Esophagus muscularis mucosa (tissue), 4 donors: Measurements from ENCODE around the gene KIAA1755.

Experiments
- EP300 ChIP-seq: sonication (generic); formaldehyde crosslinking; IDR thresholded peaks from one replicate; pipeline ENCODE4 v1.6.1; 2017; ENCODE audit warnings: antibody characterized with exemption
- POLR2A ChIP-seq: fragments of 450-650 bp; IDR thresholded peaks from one replicate; pipeline ENCODE4 v1.6.1; 2017; ENCODE audit warnings: antibody characterized with exemption, moderate library complexity, mild to moderate bottlenecking, low read depth
- POLR2AphosphoS5 ChIP-seq, 2 donors: sonication (generic); formaldehyde crosslinking; IDR thresholded peaks; one replicate each; pipeline ENCODE4 v1.6.1; 2017; ENCODE audit warnings: antibody characterized with exemption in 2 of 2
- TF ChIP-seq, protein P1 (sequence below), 3 experiments: fragments of 200-600 bp in 2 of 3; fragments of 450-650 bp in 1 of 3; sonication (generic) in 2 of 3; IDR thresholded peaks; one replicate each; pipeline ENCODE4 v1.5.1; 2017 to 2019; ENCODE audit warnings: antibody characterized with exemption in 3 of 3, mild to moderate bottlenecking in 2 of 3, moderate library complexity in 1 of 3

- TF ChIP-seq, protein P1, sequence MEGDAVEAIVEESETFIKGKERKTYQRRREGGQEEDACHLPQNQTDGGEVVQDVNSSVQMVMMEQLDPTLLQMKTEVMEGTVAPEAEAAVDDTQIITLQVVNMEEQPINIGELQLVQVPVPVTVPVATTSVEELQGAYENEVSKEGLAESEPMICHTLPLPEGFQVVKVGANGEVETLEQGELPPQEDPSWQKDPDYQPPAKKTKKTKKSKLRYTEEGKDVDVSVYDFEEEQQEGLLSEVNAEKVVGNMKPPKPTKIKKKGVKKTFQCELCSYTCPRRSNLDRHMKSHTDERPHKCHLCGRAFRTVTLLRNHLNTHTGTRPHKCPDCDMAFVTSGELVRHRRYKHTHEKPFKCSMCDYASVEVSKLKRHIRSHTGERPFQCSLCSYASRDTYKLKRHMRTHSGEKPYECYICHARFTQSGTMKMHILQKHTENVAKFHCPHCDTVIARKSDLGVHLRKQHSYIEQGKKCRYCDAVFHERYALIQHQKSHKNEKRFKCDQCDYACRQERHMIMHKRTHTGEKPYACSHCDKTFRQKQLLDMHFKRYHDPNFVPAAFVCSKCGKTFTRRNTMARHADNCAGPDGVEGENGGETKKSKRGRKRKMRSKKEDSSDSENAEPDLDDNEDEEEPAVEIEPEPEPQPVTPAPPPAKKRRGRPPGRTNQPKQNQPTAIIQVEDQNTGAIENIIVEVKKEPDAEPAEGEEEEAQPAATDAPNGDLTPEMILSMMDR (IDR thresholded peaks at IDR 0.05), result no peak
- TF ChIP-seq POLR2A (no peak), POLR2AphosphoS5 (IDR thresholded peaks at IDR 0.05) (no peak), EP300 (no peak)
Measured at GRCh38 chr20:38177201-38177600, 83.3 kb downstream of the KIAA1755 start.
